ENCODE results near the gene GUCY2C. TPM values are rescaled to one million over a fixed set of nuclear protein-coding genes. Genes with fewer than 3 reads are reported as not detected.

Gene GUCY2C
- total and polyA plus RNA-seq, 2 donors (not counting 1 experiment from before 2014, with no cell fraction given) = 0.28 to 0.37 TPM

GRCh38 chr12:14665354-14666348 lies 30.7 kb downstream of the GUCY2C start:
- Mint-ChIP-seq H3K27me3 (no peaks in the 10 kb centered on the region), H3K9me3 (ENCODE audit: insufficient read depth) (no peaks in the 10 kb centered on the region), H3K4me1 (peaks cover 12% of the 10 kb centered on the region), H3K27ac (peak overlapping the region; percentile 13), H3K4me3 (peak overlapping the region; percentile 14)
- no peak overlapping the region for H3K27ac ChIP-seq (ENCODE audit: low read length in 2 of 2)
- H3K79me2 ChIP-seq (ENCODE audit: control insufficient read depth, insufficient read depth, low read length) = no peaks in the 10 kb centered on the region
- no peaks in the 10 kb centered on the region for H3K9me3 ChIP-seq (ENCODE audit: control extremely low read depth in 1 of 3, control insufficient read depth in 2 of 3, insufficient read depth in 1 of 3, low read length in 2 of 3)
- ChIA-PET POLR2A (interaction anchor here (0.5 to 0.6 kb wide), 3 partner anchors 23 to 886 kb away, joined by 3 to 7 read pairs (median 4); no protein-coding TSS in a partner anchor), CTCF (interaction anchor here (0.6 to 7.9 kb wide), 10 partner anchors 12 to 801 kb away, joined by 3 to 93 read pairs (median 4); no protein-coding TSS in a partner anchor)
- H3K27me3 ChIP-seq (replicated peaks in 1 of 4; ENCODE audit: control extremely low read depth in 1 of 4, control insufficient read depth in 3 of 4, insufficient read depth in 4 of 4, low read length in 3 of 4) = no peaks in the 10 kb centered on the region
- no peak overlapping the region for H3K4me3 ChIP-seq (ENCODE audit: control extremely low read depth in 1 of 5, extremely low read depth in 1 of 5, insufficient read depth in 1 of 5, low read depth in 2 of 5, low read length in 4 of 5)
- WGBS (ENCODE audit: insufficient coverage) = 82% methylated on average over 17 of the region's 23 CpGs
- no peaks in the 10 kb centered on the region for H3K4me1 ChIP-seq (ENCODE audit: control insufficient read depth in 2 of 2, insufficient read depth in 2 of 2, low read length in 2 of 2)
- no peaks in the 10 kb centered on the region for H3K36me3 ChIP-seq (replicated peaks in 1 of 2; ENCODE audit: control extremely low read depth in 1 of 2, control insufficient read depth in 1 of 2, extremely low read depth in 1 of 2, insufficient read depth in 2 of 2, low read length in 1 of 2)
- peak; percentile 36 for DNase-seq
- no peak overlapping the region for H2AFZ ChIP-seq (ENCODE audit: insufficient read depth, low read depth, low read length, poor library complexity, severe bottlenecking)
- TF ChIP-seq EZH2 (IDR thresholded peaks at IDR 0.05; ENCODE audit: borderline replicate concordance, insufficient read depth, low read depth, low read length, poor library complexity, severe bottlenecking) = no peak
- intact Hi-C loops (cut with micrococcal nuclease) = loop anchor here (2.0 to 10.0 kb wide), 2 partner anchors 23 to 51 kb away; no protein-coding TSS in a partner anchor
- ATAC-seq (ENCODE audit: low read depth) = no peak
- no peaks in the 10 kb centered on the region for H4K20me1 ChIP-seq (ENCODE audit: control insufficient read depth, insufficient read depth, low read length, poor library complexity, severe bottlenecking)
- no peak overlapping the region for H3K4me2 ChIP-seq (replicated peaks; ENCODE audit: low read depth, low read length, poor library complexity, severe bottlenecking)
- no peak overlapping the region for H3K9ac ChIP-seq (ENCODE audit: low read length)

DNA sequence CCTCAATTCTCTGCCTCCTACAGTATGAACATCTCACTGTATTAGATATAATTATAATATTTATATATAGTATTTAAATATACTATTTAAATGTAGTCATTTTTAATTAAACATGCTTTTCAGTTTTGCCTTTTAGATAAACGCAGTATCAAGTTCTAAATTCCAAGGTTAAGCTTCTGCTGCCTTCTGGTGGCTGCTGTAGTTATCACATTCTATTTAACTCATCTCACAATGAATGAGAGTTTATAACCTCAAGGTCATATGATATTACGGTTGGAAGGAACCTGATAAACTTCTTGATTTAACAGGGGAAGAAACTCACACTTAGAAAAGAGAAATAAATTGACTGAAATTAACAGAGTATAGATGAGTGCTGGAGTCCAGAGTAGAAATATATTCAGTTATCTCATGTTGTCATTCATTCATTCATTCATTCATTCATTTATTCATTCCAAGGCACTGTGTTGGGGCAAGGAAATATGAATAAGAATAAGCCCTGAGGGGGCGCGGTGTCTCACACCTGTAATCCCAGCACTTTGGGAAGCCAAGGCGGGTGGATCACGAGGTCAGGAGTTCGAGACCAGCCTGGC lies 31.9 kb downstream of the GUCY2C start:
- Mint-ChIP-seq H3K27me3 (no peaks in the 10 kb centered on the region), H3K9me3 (ENCODE audit: insufficient read depth) (no peaks in the 10 kb centered on the region), H3K4me3 (no peak overlapping the region), H3K4me1 (peaks cover 12% of the 10 kb centered on the region), H3K27ac (no peak overlapping the region)
- intact Hi-C loops (cut with micrococcal nuclease) = loop anchor here (1.0 to 10.0 kb wide), 6 partner anchors 22 to 478 kb away; no protein-coding TSS in a partner anchor
- Histone ChIP-seq H3K4me2 (replicated peaks; ENCODE audit: low read depth, low read length, poor library complexity, severe bottlenecking) (no peak overlapping the region), H3K4me1 (ENCODE audit: control insufficient read depth in 2 of 2, insufficient read depth in 2 of 2, low read length in 2 of 2) (no peaks in the 10 kb centered on the region), H3K9me3 (ENCODE audit: control extremely low read depth in 1 of 3, control insufficient read depth in 2 of 3, insufficient read depth in 1 of 3, low read length in 2 of 3) (no peaks in the 10 kb centered on the region), H4K20me1 (ENCODE audit: control insufficient read depth, insufficient read depth, low read length, poor library complexity, severe bottlenecking) (no peaks in the 10 kb centered on the region), H3K4me3 (ENCODE audit: control extremely low read depth in 1 of 5, extremely low read depth in 1 of 5, insufficient read depth in 1 of 5, low read depth in 2 of 5, low read length in 4 of 5) (no peak overlapping the region), H3K27me3 (replicated peaks in 1 of 4; ENCODE audit: control extremely low read depth in 1 of 4, control insufficient read depth in 3 of 4, insufficient read depth in 4 of 4, low read length in 3 of 4) (no peaks in the 10 kb centered on the region), H3K9ac (ENCODE audit: low read length) (no peak overlapping the region), H3K79me2 (ENCODE audit: control insufficient read depth, insufficient read depth, low read length) (no peaks in the 10 kb centered on the region), H3K36me3 (replicated peaks in 1 of 2; ENCODE audit: control extremely low read depth in 1 of 2, control insufficient read depth in 1 of 2, extremely low read depth in 1 of 2, insufficient read depth in 2 of 2, low read length in 1 of 2) (no peaks in the 10 kb centered on the region), H2AFZ (ENCODE audit: insufficient read depth, low read depth, low read length, poor library complexity, severe bottlenecking) (no peak overlapping the region), H3K27ac (ENCODE audit: low read length in 2 of 2) (no peak overlapping the region)
- peak; percentile 80 for ATAC-seq (ENCODE audit: low read depth)
- ChIA-PET POLR2A (interaction anchor here (0.6 kb wide), 1 partner anchor 72 kb away, joined by 3 read pairs; no protein-coding TSS in a partner anchor), CTCF (interaction anchor here (0.7 to 7.9 kb wide), 13 partner anchors 11 to 479 kb away, joined by 3 to 93 read pairs (median 5); no protein-coding TSS in a partner anchor)
- peak; percentile 77 for DNase-seq
- WGBS (ENCODE audit: insufficient coverage) = no CpG with 5 or more reads among the region's 7 CpGs
- no peak for TF ChIP-seq EZH2 (IDR thresholded peaks at IDR 0.05; ENCODE audit: borderline replicate concordance, insufficient read depth, low read depth, low read length, poor library complexity, severe bottlenecking)
- TF ChIP-seq, protein P1, sequence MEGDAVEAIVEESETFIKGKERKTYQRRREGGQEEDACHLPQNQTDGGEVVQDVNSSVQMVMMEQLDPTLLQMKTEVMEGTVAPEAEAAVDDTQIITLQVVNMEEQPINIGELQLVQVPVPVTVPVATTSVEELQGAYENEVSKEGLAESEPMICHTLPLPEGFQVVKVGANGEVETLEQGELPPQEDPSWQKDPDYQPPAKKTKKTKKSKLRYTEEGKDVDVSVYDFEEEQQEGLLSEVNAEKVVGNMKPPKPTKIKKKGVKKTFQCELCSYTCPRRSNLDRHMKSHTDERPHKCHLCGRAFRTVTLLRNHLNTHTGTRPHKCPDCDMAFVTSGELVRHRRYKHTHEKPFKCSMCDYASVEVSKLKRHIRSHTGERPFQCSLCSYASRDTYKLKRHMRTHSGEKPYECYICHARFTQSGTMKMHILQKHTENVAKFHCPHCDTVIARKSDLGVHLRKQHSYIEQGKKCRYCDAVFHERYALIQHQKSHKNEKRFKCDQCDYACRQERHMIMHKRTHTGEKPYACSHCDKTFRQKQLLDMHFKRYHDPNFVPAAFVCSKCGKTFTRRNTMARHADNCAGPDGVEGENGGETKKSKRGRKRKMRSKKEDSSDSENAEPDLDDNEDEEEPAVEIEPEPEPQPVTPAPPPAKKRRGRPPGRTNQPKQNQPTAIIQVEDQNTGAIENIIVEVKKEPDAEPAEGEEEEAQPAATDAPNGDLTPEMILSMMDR (IDR thresholded peaks at IDR 0.05) = peak; percentile 82
